Bronchial epithelial cell (primary cell): Measurements from ENCODE around the gene GORASP1. TPM values are rescaled to one million over a fixed set of nuclear protein-coding genes. Genes with fewer than 3 reads are reported as not detected.

Experiments
- DNase-seq: peaks from one replicate; pipeline ENCODE4 v3.0.0-alpha.2; 2010; ENCODE audit warnings: low read depth
- FAIRE-seq: peaks from 2 replicates; lab custom pipeline; 2011; peaks lifted over from hg19 to GRCh38; lab: Jason Lieb, UNC
- H3K27me3 ChIP-seq: 2 replicates; pipeline ENCODE4 v1.5.1; 2011; ENCODE audit warnings: low read length; ENCODE audit not compliant: control insufficient read depth, insufficient read depth
- H3K36me3 ChIP-seq: 2 replicates; pipeline ENCODE4 v1.5.1; 2011; ENCODE audit warnings: low read length; ENCODE audit not compliant: control insufficient read depth, insufficient read depth
- H3K4me3 ChIP-seq: 2 replicates; pipeline ENCODE4 v1.5.1; 2011; ENCODE audit warnings: mild to moderate bottlenecking, low read depth, low read length, control low read depth
- CTCF ChIP-seq: IDR thresholded peaks from 2 replicates; pipeline ENCODE4 v1.5.1; 2011; ENCODE audit warnings: mild to moderate bottlenecking, moderate library complexity, low read length, control low read depth, inconsistent platforms; ENCODE audit not compliant: insufficient read depth, severe bottlenecking
- total RNA-seq: library from RNA; depleted of rRNA; stranded (reverse); fragments of >200 nt; gene quantifications from 2 replicates; pipeline ENCODE4 v1.2.1, GENCODE V29; 2014

The GORASP1 gene
- total RNA-seq, 1 donor from 2014 or later = 17.9 TPM

DNA sequence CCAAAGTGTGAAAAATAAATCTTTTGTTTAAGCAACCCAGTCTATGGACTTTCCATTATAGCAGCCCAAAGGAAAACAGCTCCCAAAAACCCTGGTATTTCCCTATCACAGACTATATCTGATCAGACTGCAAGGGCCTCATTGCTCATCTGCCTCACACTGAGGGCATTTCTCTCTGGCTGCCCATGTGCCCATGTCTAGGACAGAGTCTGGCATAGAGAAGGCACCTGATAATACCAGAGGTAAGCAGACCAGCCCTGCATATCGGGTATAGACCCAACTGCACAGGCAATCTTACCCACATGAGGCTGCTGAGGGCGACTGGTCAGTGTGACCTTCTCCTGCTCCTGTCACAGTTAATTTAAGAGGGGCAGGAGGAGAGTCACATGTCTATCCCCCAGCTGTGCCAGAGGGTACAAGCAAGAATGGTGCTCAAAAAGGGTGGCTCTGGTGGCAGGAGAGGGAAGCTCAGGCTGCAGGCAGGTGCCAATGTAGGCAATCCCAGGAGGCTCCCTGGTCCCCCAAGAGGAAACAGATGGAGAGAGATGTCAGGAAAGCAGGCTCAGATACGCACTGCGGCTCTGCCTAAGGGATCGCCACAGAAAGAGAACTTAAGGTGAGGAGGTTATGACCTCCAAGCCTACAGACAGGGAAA, 42.8 kb upstream of the GORASP1 start:
- peak; percentile 6 for TF ChIP-seq CTCF
- Histone ChIP-seq H3K4me3 (no peak overlapping the region), H3K36me3 (peaks cover 7% of the 10 kb centered on the region), H3K27me3 (no peaks in the 10 kb centered on the region)
- DNase-seq = no peak
- no peak for FAIRE-seq

DNA sequence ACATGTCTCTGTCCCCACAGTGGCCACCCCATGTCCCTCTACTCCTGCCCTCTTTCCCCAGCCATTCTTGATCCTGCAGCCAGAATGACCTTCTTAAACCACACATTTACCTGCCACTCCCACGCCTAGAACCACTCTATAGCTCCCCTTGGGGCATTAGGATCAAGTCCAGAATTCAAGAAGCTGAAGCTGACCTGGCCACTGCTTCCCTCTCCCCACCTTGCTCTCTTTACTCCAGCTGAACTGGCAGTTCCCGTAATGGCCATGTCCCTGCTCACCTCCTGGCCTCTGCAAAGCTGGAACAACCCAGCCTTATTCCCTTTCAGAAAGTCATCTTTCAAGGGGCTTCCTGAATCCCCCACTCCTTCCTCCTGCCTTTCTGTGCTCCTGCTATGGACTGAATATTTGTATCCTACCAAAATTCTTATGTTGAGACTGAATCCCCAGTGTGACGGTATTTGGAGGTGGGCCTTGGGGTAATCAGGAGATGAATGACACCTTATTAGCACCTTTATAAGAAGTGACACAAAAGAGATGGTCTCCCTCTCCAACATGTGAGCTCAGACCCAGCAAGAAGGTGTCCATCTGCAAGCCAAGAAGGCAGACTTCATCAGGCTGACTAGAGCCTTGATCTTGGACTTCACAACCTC, 42.2 kb upstream of the GORASP1 start:
- Histone ChIP-seq H3K4me3 (no peak overlapping the region), H3K36me3 (peaks cover 12% of the 10 kb centered on the region)

GRCh38 chr3:39149059-39149455, 41.6 kb upstream of the GORASP1 start:
- no peaks in the 10 kb centered on the region for H3K27me3 ChIP-seq
- no peak overlapping the region for H3K4me3 ChIP-seq
- H3K36me3 ChIP-seq = peaks cover 15% of the 10 kb centered on the region
- FAIRE-seq = no peak
- DNase-seq = no peak
- no peak for TF ChIP-seq CTCF

More for the DNA sequence above, 42.2 kb upstream of the GORASP1 start:
- no peak for TF ChIP-seq CTCF
- DNase-seq (no peak), FAIRE-seq (no peak)
- H3K27me3 ChIP-seq = no peaks in the 10 kb centered on the region

DNA sequence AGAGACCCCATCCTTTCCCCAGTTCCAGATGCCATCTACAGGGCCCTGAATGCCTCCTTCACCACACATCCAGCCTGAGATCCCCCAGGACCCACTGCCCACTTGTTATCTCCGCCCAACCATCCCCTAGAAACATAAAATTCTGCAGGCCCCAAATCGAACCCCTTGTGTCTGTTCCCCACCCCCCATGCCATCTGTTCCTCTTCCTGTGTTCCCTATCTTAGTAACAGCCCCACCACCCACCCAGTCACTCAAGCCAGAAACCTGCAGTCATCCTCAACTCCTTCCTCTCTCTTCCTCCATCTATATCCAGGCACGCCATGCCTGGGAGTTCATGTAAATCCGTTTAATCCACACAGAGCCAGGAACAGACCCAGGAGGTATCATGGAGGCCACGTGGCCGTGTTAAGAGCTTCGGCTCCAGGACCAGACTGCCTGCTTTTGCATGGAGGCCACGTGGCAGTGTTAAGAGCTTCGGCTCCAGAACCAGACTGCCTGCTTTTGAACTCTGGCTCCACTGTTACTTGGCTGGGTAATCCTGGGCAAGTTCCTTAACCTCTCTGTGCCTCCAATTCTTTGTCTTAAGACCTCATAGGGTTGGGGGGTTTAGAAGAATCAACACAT, 41.1 kb upstream of the GORASP1 start:
- TF ChIP-seq CTCF = no peak
- no peak for FAIRE-seq
- DNase-seq = no peak
- no peaks in the 10 kb centered on the region for H3K27me3 ChIP-seq
- peaks cover 20% of the 10 kb centered on the region for H3K36me3 ChIP-seq
- H3K4me3 ChIP-seq = no peak overlapping the region

GRCh38 chr3:39147711-39148434, 40.4 kb upstream of the GORASP1 start:
- no peak for TF ChIP-seq CTCF
- Histone ChIP-seq H3K36me3 (peaks cover 24% of the 10 kb centered on the region), H3K4me3 (no peak overlapping the region), H3K27me3 (no peaks in the 10 kb centered on the region)
- peak; percentile 68 for DNase-seq
- no peak for FAIRE-seq
